Measurements from ENCODE around the gene ATG3. TPM values are rescaled to one million over a fixed set of nuclear protein-coding genes. Genes with fewer than 3 reads are reported as not detected.

The ATG3 gene
- total and polyA plus RNA-seq, 3 experiments from 2014 or later: 70.5 to 80.4 (median 75.4) TPM

DNA sequence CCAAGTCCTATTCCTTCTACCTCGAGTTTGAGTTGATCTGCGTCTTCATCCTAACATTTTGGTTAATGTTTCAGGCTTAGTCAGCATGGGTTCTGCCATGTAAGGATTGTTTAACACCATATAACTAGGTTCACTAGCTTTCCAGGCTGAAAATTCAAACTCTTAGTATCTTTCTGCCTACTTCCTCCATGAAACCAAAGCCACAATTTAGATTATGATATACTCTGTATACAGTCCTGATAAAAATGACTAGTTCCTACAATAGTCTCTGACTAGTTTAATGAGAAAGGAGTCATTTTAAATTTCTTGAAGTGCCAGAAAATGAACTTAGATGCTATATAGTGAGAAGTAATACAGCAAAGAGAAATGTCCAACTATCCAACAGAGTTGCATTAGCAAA, 55.9 kb downstream of the ATG3 start:
- H3K4me1 ChIP-seq (ENCODE audit: insufficient read depth, low read length): no peaks in the 10 kb centered on the region

DNA sequence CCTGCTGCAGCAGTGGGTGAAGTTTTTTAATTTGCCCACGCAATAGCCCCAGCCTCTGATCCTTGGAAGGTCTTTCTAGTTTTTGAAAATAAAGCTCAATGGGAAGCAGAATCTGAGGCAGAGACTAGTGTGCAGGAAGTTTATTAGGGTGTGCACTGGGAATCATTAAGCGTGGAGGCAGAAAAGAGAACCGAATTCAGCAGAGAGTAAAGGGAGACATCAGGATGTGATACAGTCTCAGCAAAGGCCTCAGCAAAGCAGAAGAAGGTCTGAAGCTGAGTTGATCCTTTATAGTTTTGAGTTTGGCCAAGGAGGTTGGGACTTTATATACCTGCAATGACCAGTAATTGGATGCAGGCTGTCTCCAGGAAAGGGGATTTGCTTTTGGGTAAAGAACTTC, 57.6 kb downstream of the ATG3 start:
- Mint-ChIP-seq H3K9me3 (peaks cover 0 to 2% (median 0%) of the 10 kb centered on the region in 5 donors), H3K27me3 (peaks cover 0 to 1% of the 10 kb centered on the region in 2 donors), H3K27ac (no peak overlapping the region), H3K4me3 (no peak overlapping the region), H3K36me3 (peaks cover 0 to 4% (median 0%) of the 10 kb centered on the region in 3 donors), H3K4me1 (peaks cover 9 to 17% (median 11%) of the 10 kb centered on the region in 3 donors)
- DNase-seq: no peak
- H3K4me3 ChIP-seq (ENCODE audit: low read length): no peak overlapping the region
- POLR2A ChIA-PET: no interaction called here
- no peak overlapping the region for H3K27ac ChIP-seq (ENCODE audit: low read depth, low read length)
- H3K36me3 ChIP-seq (ENCODE audit: insufficient read depth, low read length): no peaks in the 10 kb centered on the region
- H3K27me3 ChIP-seq (ENCODE audit: insufficient read depth, low read length, poor library complexity, severe bottlenecking): no peaks in the 10 kb centered on the region
- peaks cover 13% of the 10 kb centered on the region for H3K4me1 ChIP-seq (ENCODE audit: insufficient read depth, low read length)
- CTCF ChIA-PET: no interaction called here
- H3K9me3 ChIP-seq (ENCODE audit: low read length): no peaks in the 10 kb centered on the region

More for the DNA sequence above, 55.9 kb downstream of the ATG3 start:
- H3K4me3 Mint-ChIP-seq: no peak overlapping the region
- no peaks in the 10 kb centered on the region for H3K9me3 ChIP-seq (ENCODE audit: low read length)
- ChIA-PET CTCF (interaction anchor here (1.2 kb wide), 1 partner anchor 8 kb away, joined by 3 read pairs; no protein-coding TSS in a partner anchor), POLR2A (no interaction called here)
- no peaks in the 10 kb centered on the region for H3K36me3 Mint-ChIP-seq
- H3K9me3 Mint-ChIP-seq: peaks cover 0 to 2% (median 0%) of the 10 kb centered on the region in 5 donors
- H3K27ac Mint-ChIP-seq: no peak overlapping the region
- no peak for DNase-seq
- no peak overlapping the region for H3K4me3 ChIP-seq (ENCODE audit: low read length)
- H3K27me3 ChIP-seq (ENCODE audit: insufficient read depth, low read length, poor library complexity, severe bottlenecking): no peaks in the 10 kb centered on the region
- H3K27ac ChIP-seq (ENCODE audit: low read depth, low read length): no peak overlapping the region
- no peaks in the 10 kb centered on the region for H3K4me1 Mint-ChIP-seq
- H3K27me3 Mint-ChIP-seq: peaks cover 0 to 1% of the 10 kb centered on the region in 2 donors
- H3K36me3 ChIP-seq (ENCODE audit: insufficient read depth, low read length): no peaks in the 10 kb centered on the region

DNA sequence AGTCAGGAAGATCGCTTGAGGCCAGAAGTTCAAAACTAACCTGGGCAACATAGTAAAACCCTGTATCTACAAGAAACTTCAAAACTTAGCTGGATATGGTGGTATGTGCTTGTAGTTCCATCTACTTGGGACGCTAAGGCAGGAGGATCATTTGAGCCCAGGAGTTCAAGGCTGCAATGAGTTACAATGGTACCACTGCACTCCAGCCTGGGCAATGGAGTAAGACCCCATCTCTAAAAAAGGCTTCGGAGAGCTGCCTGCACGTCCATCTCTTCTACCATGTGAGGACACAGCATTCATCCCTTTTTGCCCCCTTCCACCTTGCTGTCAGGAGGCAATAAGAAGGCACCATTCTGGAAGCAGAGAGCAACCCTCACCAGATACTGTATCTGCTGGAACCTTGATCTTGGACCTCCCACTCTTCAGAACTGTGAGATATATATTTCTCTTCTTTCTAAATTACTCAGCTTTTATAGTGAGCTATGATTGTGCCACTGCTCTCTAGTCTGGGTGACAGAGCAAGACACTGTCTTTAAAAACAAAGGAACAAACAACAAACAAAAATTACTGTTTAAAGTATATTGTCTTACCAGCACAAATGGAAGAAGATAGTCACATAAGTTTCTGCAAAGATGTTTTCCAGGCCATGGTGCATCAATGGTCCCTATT, 58.3 kb downstream of the ATG3 start:
- ChIA-PET POLR2A (no interaction called here), CTCF (no interaction called here)
- DNase-seq: no peak
- Mint-ChIP-seq H3K4me1 (peaks cover 11 to 20% (median 15%) of the 10 kb centered on the region in 3 donors), H3K27ac (peak overlapping the region in 2 of 8 donors; percentile 7 to 44), H3K27me3 (peaks cover 0 to 1% of the 10 kb centered on the region in 2 donors), H3K36me3 (peaks cover 0 to 10% (median 0%) of the 10 kb centered on the region in 3 donors), H3K4me3 (no peak overlapping the region), H3K9me3 (no peaks in the 10 kb centered on the region)
- Histone ChIP-seq H3K4me3 (ENCODE audit: low read length) (no peak overlapping the region), H3K36me3 (ENCODE audit: insufficient read depth, low read length) (no peaks in the 10 kb centered on the region), H3K27me3 (ENCODE audit: insufficient read depth, low read length, poor library complexity, severe bottlenecking) (no peaks in the 10 kb centered on the region), H3K27ac (ENCODE audit: low read depth, low read length) (no peak overlapping the region), H3K4me1 (ENCODE audit: insufficient read depth, low read length) (peaks cover 13% of the 10 kb centered on the region), H3K9me3 (ENCODE audit: low read length) (no peaks in the 10 kb centered on the region)

DNA sequence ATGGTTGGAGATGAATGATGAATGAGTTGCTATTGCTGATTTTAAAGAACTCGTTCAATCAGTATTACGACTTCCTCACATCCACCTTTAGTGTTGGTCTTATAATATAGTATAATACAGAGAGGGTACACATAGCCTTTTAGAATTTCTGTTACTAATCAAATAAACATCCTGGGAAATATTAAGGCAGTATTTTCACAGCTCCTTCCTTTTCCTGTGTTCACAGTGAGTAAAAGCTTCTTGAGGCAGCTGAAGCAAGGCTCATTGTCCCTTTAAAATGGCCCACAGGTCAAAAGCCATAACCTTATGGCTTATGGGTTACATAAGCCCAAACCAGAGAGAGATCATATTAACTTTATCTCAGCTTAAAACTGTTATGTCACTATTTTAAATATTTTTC, 61.1 kb downstream of the ATG3 start:
- Histone ChIP-seq H3K36me3 (ENCODE audit: insufficient read depth, low read length) (no peaks in the 10 kb centered on the region), H3K4me3 (ENCODE audit: low read length) (no peak overlapping the region), H3K9me3 (ENCODE audit: low read length) (no peaks in the 10 kb centered on the region), H3K4me1 (ENCODE audit: insufficient read depth, low read length) (peaks cover 21% of the 10 kb centered on the region), H3K27ac (ENCODE audit: low read depth, low read length) (no peak overlapping the region), H3K27me3 (ENCODE audit: insufficient read depth, low read length, poor library complexity, severe bottlenecking) (no peaks in the 10 kb centered on the region)
- H3K36me3 Mint-ChIP-seq: peaks cover 0 to 12% (median 0%) of the 10 kb centered on the region in 3 donors
- no peaks in the 10 kb centered on the region for H3K9me3 Mint-ChIP-seq
- no peaks in the 10 kb centered on the region for H3K27me3 Mint-ChIP-seq
- H3K4me1 Mint-ChIP-seq: peaks cover 33 to 44% (median 35%) of the 10 kb centered on the region in 3 donors
- peak overlapping the region in 1 of 7 donors; percentile 91 for H3K4me3 Mint-ChIP-seq
- DNase-seq: no peak
- peak overlapping the region in 2 of 8 donors; percentile 6 to 33 for H3K27ac Mint-ChIP-seq
- CTCF ChIA-PET: interaction anchor here (1.0 to 1.4 kb wide), 3 partner anchors 8 to 389 kb away, joined by 3 to 5 read pairs (median 4); no protein-coding TSS in a partner anchor
- POLR2A ChIA-PET: interaction anchor here (0.9 kb wide), 1 partner anchor 9 kb away, joined by 3 read pairs; no protein-coding TSS in a partner anchor

DNA sequence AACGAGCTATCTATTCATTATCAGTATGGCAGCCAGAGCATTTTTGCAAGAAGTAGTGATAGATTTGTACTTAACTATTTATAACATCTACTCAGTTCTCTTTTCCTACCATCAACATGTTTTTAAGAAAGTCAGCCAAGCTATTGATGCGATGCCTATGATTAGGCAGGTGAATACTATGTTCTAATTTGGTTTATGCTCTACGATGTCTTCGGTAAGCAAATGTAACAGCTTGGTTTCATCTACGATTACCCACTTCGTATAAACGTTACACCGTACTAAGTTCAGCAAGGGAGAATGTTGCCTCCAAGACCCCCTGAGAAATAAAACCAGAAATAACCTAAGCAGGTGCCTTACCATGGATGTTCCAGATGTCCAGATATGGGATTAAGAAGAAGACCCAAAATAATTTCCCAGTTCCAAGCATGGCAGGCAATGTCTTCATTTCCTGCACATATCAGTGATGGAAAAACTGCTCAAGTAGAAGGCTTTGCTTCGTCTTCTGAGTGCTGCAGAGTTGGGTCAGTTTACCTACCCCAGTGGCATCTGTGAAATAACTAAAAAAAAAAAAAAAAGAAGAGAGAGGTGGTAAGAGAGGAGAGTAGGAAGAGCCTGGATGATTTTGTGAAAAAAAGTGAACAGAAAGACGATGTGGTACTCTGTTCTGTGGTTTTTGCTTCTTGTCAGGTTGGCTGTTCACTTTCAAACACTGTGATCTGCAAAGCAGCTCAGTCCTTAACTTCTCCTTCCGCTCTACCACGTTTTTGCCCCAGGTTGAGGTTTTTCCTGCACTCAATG, 62.6 kb downstream of the ATG3 start, which contains the start of gene BTLA:
TSS of gene BTLA (minus strand) at position 559 of the 798 bp plus-strand sequence. CDS start at position 445, 114 bp downstream.
- peak in 3 of 5 donors; percentile 23 to 46 (median 43) for DNase-seq
- Mint-ChIP-seq H3K36me3 (peaks cover 5 to 17% (median 6%) of the 10 kb centered on the region in 3 donors), H3K27ac (peak within 1 kb of the TSS; percentile 26 to 97 (median 92)), H3K4me3 (peak within 1 kb of the TSS; percentile 91 to 97 (median 93)), H3K4me1 (peaks cover 45 to 59% (median 48%) of the 10 kb centered on the region in 3 donors), H3K9me3 (peaks cover 0 to 2% (median 0%) of the 10 kb centered on the region in 5 donors), H3K27me3 (no peaks in the 10 kb centered on the region)
- Histone ChIP-seq H3K27me3 (ENCODE audit: insufficient read depth, low read length, poor library complexity, severe bottlenecking) (no peaks in the 10 kb centered on the region), H3K27ac (ENCODE audit: low read depth, low read length) (peak within 1 kb of the TSS; percentile 34), H3K4me3 (ENCODE audit: low read length) (peak within 1 kb of the TSS; percentile 59), H3K9me3 (ENCODE audit: low read length) (no peaks in the 10 kb centered on the region), H3K4me1 (ENCODE audit: insufficient read depth, low read length) (peaks cover 29% of the 10 kb centered on the region), H3K36me3 (ENCODE audit: insufficient read depth, low read length) (no peaks in the 10 kb centered on the region)
- ChIA-PET POLR2A (interaction anchor here (0.7 to 1.2 kb wide), 4 partner anchors 12 to 63 kb away, joined by 3 to 8 read pairs (median 6); partner anchors contain the start of genes ATG3 and SLC35A5), CTCF (interaction anchor here (0.8 to 1.9 kb wide), 4 partner anchors 21 to 388 kb away, joined by 3 to 5 read pairs (median 3); no protein-coding TSS in a partner anchor)

DNA sequence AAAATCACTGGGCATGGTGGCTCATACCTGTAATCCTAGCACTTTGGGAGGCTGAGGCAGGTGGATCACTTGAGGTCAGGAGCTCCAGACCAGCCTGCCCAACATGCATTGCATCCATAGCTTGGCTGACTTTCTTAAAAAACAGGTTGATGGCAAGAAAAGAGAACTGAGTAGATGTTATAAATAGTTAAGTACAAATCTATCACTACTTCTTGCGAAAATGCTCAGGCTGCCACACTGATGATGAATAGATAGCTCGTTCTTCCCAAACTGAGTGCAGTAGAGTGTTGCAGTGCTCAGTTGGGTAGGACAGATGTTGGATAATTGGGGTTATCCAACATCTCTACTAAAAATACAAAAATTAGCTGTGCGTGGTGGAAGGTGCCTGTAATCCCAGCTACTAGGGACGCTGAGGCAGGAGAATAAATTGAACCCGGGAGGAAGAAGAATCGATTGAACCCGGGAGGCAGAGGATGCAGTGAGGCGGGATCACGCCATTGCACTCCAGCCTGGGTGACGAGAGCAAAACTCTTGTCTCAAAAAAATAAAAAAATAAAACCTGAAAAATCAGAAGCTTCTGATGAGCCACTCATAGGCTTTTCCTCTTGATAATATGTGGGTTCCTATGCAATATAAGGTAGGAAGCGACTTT, 63.7 kb downstream of the ATG3 start:
- ChIA-PET CTCF (interaction anchor here (0.9 to 1.9 kb wide), 4 partner anchors 19 to 386 kb away, joined by 3 to 5 read pairs (median 3); no protein-coding TSS in a partner anchor), POLR2A (no interaction called here)
- peak overlapping the region; percentile 91 to 97 (median 93) for H3K4me3 Mint-ChIP-seq
- Histone ChIP-seq H3K4me3 (ENCODE audit: low read length) (peak overlapping the region; percentile 59), H3K27ac (ENCODE audit: low read depth, low read length) (peak overlapping the region; percentile 27), H3K36me3 (ENCODE audit: insufficient read depth, low read length) (no peaks in the 10 kb centered on the region), H3K9me3 (ENCODE audit: low read length) (no peaks in the 10 kb centered on the region), H3K4me1 (ENCODE audit: insufficient read depth, low read length) (peaks cover 35% of the 10 kb centered on the region), H3K27me3 (ENCODE audit: insufficient read depth, low read length, poor library complexity, severe bottlenecking) (no peaks in the 10 kb centered on the region)
- peaks cover 5 to 19% (median 12%) of the 10 kb centered on the region in 3 donors for H3K36me3 Mint-ChIP-seq
- peaks cover 0 to 2% (median 0%) of the 10 kb centered on the region in 5 donors for H3K9me3 Mint-ChIP-seq
- H3K4me1 Mint-ChIP-seq: peaks cover 53 to 70% (median 57%) of the 10 kb centered on the region in 3 donors
- DNase-seq: peak in 1 of 5 donors; percentile 21
- H3K27ac Mint-ChIP-seq: peak overlapping the region in 7 of 8 donors; percentile 26 to 97 (median 93)
- no peaks in the 10 kb centered on the region for H3K27me3 Mint-ChIP-seq

DNA sequence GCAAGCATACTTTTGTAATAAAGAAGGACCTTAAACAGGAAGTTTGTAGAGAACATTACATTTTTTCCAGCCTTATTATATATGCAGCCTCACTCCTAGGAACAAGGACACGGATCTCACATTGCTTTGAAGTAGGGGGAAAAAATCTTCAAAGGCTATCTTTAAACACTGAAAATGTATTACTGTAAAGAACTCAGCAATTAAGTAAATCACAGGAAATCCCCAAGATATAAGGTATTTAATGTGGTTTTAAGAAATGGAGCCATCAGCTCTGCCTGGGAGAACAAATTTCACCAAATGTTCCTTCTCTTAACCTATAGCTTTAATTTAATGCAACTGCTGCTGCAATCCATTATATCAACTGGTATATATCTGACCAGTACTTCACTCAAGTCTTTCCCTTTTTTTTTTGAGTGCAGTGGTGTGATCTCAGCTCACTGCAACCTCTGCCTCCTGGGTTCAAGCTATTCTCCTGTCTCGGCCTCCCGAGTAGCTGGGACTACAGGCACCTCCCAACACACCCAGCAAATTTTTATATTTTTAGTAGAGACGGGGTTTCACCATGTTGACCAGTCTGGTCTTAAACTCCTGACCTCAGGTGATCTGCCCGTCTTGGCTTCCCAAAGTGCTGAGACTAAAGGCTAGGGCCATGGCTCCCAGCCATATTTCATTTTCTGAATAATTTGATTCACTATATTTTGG, 65.2 kb downstream of the ATG3 start:
- Mint-ChIP-seq H3K27me3 (no peaks in the 10 kb centered on the region), H3K4me3 (peak overlapping the region; percentile 68 to 85 (median 79)), H3K4me1 (peaks cover 68 to 85% (median 72%) of the 10 kb centered on the region in 3 donors), H3K36me3 (peaks cover 5 to 19% (median 15%) of the 10 kb centered on the region in 3 donors), H3K27ac (peak overlapping the region in 5 of 8 donors; percentile 44 to 87 (median 72)), H3K9me3 (peaks cover 0 to 2% (median 0%) of the 10 kb centered on the region in 5 donors)
- Histone ChIP-seq H3K4me1 (ENCODE audit: insufficient read depth, low read length) (peaks cover 48% of the 10 kb centered on the region), H3K27ac (ENCODE audit: low read depth, low read length) (no peak overlapping the region), H3K4me3 (ENCODE audit: low read length) (peak overlapping the region; percentile 35), H3K9me3 (ENCODE audit: low read length) (no peaks in the 10 kb centered on the region), H3K27me3 (ENCODE audit: insufficient read depth, low read length, poor library complexity, severe bottlenecking) (no peaks in the 10 kb centered on the region), H3K36me3 (ENCODE audit: insufficient read depth, low read length) (no peaks in the 10 kb centered on the region)
- ChIA-PET POLR2A (no interaction called here), CTCF (interaction anchor here (1.2 kb wide), 1 partner anchor 23 kb away, joined by 3 read pairs; no protein-coding TSS in a partner anchor)
- DNase-seq: peak in 1 of 5 donors; percentile 23
